Measurements from ENCODE around the gene MAP3K1.

MAP3K1 gene

GRCh38 chr5:56941981-56942380, 126.6 kb downstream of the MAP3K1 start:
- no peak overlapping the region for H3K4me3 ChIP-seq (ENCODE audit: low read depth, low read length)
- no peak for DNase-seq (ENCODE audit: low read depth)
- TF ChIP-seq CTCF (IDR thresholded peaks at IDR 0.05; ENCODE audit: low read depth, low read length, missing control alignments), result no peak

All from GM12864 (cell line).